ENCODE measurements around the gene KRT84.

GRCh38 chr12:52343550-52343949 is 41.9 kb downstream of the KRT84 start:
- no peak for TF ChIP-seq CTCF (IDR thresholded peaks at IDR 0.05)
- TF ChIP-seq EP300 (IDR thresholded peaks at IDR 0.05): no peak
- TF ChIP-seq POLR2A (IDR thresholded peaks at IDR 0.05): no peak
- TF ChIP-seq POLR2AphosphoS5 (IDR thresholded peaks at IDR 0.05): no peak

Data from stomach (tissue), 4 donors.